Measurements from ENCODE around the gene PARD3. TPM values are rescaled to one million over a fixed set of nuclear protein-coding genes. Genes with fewer than 3 reads are reported as not detected.

The PARD3 gene
- total RNA-seq, 1 donor from 2014 or later: 68.5 TPM

- no peak for DNase-seq (ENCODE audit: low read depth)
Measured at GRCh38 chr10:34151931-34152330, 663.2 kb downstream of the PARD3 start.

GRCh38 chr10:34151481-34151880 lies 663.6 kb downstream of the PARD3 start:
- no peak for DNase-seq (ENCODE audit: low read depth)

DNA sequence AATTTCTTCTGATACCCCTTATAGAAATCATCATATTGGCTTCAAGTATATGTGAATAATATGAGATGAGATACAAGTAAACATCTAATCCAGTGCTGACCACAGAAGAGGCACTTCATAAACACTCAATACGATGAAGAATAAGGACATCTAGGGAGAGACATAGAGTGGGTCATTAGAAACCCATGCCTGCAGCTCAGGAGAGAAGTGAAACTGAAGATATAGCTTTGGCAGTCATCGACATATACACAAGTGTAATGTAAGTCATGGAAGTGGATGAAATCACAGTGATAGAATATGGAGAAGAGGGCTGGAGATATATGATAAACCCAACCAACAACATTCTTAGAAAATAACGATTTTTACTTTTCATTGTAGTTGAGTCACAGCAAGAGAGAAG lies 665.0 kb downstream of the PARD3 start:
- DNase-seq (ENCODE audit: low read depth): no peak

GRCh38 chr10:34148305-34148657 lies 666.8 kb downstream of the PARD3 start:
- DNase-seq (ENCODE audit: low read depth): no peak

- no peak for DNase-seq (ENCODE audit: low read depth)
Measured at GRCh38 chr10:34147641-34148304, 667.3 kb downstream of the PARD3 start.

DNA sequence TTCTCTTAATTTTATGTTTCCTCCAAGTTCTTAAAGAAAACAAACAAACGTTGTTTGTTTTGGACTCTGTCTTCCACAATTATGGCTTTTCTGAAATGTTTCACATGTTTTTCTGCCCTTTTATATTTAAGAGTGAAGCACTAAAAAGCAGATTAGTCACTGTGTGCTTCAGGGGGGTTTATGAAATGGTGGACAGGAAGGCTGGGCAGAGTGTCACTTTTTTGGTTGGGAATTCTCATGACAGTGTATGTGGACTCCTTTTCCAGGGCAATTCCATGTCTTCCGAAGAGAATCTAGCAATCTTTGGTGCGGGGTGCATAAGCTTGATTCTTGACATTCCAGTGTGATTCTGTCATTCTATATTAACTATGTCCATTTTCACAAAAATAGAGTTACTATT lies 669.4 kb downstream of the PARD3 start:
- DNase-seq (ENCODE audit: low read depth): peak; percentile 22

GRCh38 chr10:34143466-34143865 lies 671.6 kb downstream of the PARD3 start:
- no peak for DNase-seq (ENCODE audit: low read depth)

DNA sequence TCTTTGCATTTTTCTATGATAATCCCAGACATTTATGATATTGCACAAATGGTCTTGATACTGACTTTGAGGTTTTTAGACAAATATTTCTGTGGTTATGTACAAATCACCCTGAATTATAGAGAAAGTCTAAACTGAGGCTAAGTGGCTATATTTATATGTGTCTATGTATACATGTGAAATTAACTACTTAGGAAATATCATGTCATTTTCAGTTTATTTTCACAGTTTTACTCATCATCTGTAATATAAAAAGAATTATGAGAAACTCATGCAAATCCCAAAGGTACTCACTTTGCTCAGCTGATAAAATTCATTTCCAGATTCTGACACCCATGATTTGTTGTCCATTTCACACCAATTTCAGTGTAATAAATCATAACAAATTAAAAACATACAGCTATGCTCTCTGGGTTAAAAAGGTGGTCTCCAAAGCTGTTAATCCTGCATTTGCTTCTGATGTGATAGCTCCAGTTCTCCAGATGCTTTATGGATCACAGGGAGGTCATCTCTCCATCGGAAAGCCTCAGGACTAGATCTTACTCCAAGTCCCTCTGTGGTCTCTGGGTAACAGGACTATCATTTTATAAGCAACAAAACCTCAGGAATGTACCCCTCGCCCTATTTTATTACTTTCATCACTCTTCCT lies 673.9 kb downstream of the PARD3 start:
- no peak for DNase-seq (ENCODE audit: low read depth)

GRCh38 chr10:34139559-34139958 lies 675.5 kb downstream of the PARD3 start:
- DNase-seq (ENCODE audit: low read depth): no peak

DNA sequence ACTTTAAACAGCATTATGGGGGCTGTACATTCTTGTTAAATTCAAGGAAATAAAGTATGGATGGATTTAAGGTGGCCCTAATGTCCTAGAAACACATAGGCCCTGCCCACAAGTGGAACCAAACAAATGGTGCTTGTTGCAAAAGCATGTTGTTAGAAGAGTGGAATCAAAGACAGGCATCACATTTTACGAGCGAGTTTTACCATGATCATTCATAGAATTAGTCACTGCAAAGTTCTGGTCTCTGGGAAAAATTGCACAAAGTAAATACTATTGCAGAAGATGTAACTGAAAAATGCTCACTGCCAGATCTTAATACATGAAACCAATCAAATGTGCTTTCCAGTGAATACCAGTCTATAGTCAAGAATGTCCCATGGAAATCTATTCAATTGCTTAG lies 677.1 kb downstream of the PARD3 start:
- no peak for DNase-seq (ENCODE audit: low read depth)

- DNase-seq (ENCODE audit: low read depth): peak; percentile 27
Measured at GRCh38 chr10:34137201-34137600, 677.9 kb downstream of the PARD3 start.

DNA sequence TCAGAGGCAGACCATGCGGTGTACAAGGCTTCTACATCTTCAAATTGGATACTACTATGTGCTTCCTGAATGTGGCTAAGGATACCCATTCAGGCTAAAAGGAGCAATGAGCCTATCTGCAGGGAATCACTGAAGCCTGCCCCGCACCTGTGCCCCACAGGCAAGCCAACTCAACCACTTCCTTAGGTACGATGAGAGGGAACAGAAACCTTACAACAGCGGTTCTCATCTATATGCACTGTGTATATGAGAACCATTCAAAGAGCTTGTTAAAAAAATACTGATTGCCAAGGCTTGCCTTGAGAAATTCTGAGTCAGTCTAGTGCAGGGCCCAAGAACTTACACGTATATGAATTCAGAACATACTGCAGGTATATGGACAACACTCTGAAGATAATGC lies 679.6 kb downstream of the PARD3 start:
- DNase-seq (ENCODE audit: low read depth): no peak

- DNase-seq (ENCODE audit: low read depth): no peak
Measured at GRCh38 chr10:34134602-34135001, 680.5 kb downstream of the PARD3 start.

- DNase-seq (ENCODE audit: low read depth): no peak
Measured at GRCh38 chr10:34133406-34133805, 681.7 kb downstream of the PARD3 start.

DNA sequence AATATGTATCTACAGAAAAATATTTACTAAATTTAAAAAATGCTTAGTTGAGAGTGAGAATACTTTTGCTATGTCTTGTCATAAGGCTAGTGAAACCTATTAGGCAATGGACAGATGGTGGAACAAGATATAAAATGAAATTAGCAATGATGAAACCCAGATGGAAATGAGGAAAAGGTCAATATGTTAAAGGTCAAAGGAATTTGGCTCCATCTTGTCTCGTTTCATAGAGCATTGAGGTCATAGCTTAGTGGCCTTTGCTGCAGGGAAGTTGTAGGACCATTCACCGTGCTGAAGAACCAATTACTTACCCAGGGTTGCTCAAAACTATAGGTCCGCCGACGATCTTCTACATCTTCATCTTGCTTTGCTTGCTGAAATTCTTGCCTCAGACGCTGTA lies 683.9 kb downstream of the PARD3 start:
- no peak for DNase-seq (ENCODE audit: low read depth)

- DNase-seq (ENCODE audit: low read depth): no peak
Measured at GRCh38 chr10:34127676-34128075, 687.4 kb downstream of the PARD3 start.

DNA sequence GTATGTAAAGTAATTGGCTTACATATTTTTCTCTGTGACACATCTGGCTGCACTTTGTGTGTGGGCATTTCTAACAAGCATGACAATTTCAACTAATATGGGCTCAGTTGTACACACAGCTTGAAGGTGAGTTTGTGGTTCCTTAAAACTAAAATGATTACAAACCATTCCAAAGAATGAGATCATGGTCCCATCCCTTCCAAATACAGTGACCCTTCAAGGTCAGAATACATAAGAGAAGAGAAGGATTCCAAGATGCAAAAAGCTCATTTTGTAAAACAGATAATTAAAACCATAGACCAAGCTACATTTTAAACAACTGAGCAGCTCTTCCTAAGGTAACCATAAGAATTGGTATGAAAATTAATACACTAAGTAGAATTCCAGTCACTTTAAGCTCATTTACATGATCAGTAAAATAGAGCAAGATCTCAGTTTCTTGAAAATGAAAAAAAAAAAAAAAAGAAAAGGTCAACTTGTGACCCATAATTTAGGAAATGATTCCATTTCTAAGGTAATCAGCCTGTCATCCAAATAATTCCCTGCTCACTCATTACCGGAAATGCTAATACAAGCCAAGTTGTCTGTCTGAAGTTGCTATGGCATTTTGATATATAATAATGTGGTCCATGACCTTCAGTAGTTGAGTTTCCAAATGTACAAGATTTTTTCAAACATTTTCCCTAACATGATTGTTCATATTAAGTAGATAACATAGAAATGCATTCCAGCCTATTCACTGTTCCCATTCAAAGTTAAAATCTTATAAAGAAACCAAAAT lies 688.5 kb downstream of the PARD3 start:
- no peak for DNase-seq (ENCODE audit: low read depth)

GRCh38 chr10:34125702-34126101 lies 689.4 kb downstream of the PARD3 start:
- DNase-seq (ENCODE audit: low read depth): no peak

GRCh38 chr10:34124522-34125035 lies 690.5 kb downstream of the PARD3 start:
- peak; percentile 37 for DNase-seq (ENCODE audit: low read depth)

GRCh38 chr10:34121781-34122622 lies 693.1 kb downstream of the PARD3 start:
- no peak for DNase-seq (ENCODE audit: low read depth)

- DNase-seq (ENCODE audit: low read depth): no peak
Measured at GRCh38 chr10:34121125-34121753, 693.9 kb downstream of the PARD3 start.
